ENCODE data around the gene PLD4. TPM values are rescaled to one million over a fixed set of nuclear protein-coding genes. Genes with fewer than 3 reads are reported as not detected.

PLD4 gene
- total RNA-seq, 4 donors from 2014 or later = under 0.01 to 1.3 TPM; not detected in 2

- TF ChIP-seq, protein P1, sequence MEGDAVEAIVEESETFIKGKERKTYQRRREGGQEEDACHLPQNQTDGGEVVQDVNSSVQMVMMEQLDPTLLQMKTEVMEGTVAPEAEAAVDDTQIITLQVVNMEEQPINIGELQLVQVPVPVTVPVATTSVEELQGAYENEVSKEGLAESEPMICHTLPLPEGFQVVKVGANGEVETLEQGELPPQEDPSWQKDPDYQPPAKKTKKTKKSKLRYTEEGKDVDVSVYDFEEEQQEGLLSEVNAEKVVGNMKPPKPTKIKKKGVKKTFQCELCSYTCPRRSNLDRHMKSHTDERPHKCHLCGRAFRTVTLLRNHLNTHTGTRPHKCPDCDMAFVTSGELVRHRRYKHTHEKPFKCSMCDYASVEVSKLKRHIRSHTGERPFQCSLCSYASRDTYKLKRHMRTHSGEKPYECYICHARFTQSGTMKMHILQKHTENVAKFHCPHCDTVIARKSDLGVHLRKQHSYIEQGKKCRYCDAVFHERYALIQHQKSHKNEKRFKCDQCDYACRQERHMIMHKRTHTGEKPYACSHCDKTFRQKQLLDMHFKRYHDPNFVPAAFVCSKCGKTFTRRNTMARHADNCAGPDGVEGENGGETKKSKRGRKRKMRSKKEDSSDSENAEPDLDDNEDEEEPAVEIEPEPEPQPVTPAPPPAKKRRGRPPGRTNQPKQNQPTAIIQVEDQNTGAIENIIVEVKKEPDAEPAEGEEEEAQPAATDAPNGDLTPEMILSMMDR (IDR thresholded peaks at IDR 0.05; ENCODE audit: low read depth) = no peak
Measured at GRCh38 chr14:104971447-104972240, 47.0 kb downstream of the PLD4 start.

- TF ChIP-seq, protein P1 (IDR thresholded peaks at IDR 0.05; ENCODE audit: low read depth) = no peak
Measured at GRCh38 chr14:104972301-104973134, 47.8 kb downstream of the PLD4 start.

DNA sequence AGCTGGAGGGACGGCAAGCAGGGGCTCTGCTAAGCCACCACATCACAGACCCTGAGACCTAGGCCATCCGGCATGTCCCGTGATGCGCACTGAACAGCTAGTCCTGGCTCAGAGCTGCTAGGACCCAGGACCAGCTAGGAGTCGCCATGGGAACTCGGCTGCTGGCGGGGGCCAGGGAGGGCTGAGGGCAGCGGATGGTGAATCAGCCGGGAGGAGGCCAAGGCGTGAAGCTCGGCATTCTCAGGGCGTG is 48.4 kb downstream of the PLD4 start:
- TF ChIP-seq, protein P1 (IDR thresholded peaks at IDR 0.05; ENCODE audit: low read depth) = no peak

DNA sequence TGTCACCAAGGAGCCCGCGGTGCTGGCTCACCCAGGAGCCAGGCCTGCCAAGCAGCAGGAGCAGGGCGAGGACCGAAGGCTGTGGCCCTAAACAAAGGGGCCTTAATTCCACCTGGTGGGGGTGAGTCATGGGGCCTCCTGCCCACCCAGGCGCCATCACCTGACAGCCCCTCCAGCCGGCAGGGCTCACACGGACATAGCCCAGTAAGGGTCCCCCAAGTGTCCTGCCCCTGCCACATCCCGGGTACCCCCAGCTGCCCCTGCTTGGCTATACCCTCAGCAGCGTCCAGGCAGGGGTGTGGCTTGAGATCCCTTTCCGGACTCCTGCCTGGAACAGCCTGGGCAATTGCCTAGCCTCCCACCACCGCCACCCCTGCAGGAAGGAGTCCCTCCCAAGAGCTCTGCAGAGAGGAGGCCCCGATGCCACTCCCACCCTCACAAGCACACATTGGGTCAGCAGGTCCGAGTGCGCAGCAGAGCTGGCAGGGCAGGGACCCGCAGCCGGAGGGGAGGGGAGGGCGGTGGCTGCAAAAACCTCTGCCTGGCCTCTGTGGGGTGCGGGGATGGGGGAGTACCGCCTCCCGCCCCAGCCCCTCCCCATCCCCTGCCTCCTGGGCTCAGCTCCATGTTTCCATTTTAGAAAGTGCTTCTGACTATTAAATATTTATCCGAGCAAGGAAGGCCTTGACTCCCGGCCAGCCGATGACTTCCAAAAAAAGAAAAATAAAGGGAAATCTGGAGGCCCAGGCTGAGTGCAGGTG is 48.9 kb downstream of the PLD4 start:
- TF ChIP-seq, protein P1 (IDR thresholded peaks at IDR 0.05; ENCODE audit: low read depth) = no peak

DNA sequence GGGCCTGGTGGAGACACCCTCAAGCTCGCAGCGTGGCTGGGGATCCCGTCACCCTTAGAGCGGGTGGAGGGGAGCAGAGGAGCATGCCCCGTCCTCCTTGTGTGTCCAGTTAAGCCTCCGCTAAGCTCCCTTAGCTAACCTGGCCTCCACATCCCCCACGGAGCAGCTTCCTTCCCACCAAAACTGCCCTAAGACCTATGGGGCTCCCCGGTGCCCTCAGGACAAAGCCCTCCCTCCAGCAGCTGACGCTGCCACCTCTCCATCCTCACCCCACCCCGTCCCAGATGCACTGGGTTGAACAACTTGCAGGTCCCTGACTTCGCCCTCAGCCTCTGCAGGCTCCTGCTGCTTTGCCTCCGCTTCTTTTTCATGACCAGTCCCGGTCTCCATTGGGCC is 49.5 kb downstream of the PLD4 start:
- TF ChIP-seq, protein P1 (IDR thresholded peaks at IDR 0.05; ENCODE audit: low read depth) = no peak

GRCh38 chr14:104974665-104975390 is 50.1 kb downstream of the PLD4 start:
- TF ChIP-seq, protein P1 (IDR thresholded peaks at IDR 0.05; ENCODE audit: low read depth) = no peak

Measured in subcutaneous adipose tissue (tissue), 4 donors.